AG09309 (cell line): ENCODE measurements around the gene CCSAP.

Experiments
- DNase-seq: peaks from one replicate; pipeline ENCODE4 v3.0.0-alpha.2; 2010; ENCODE audit warnings: low read depth
- H3K4me3 ChIP-seq: 2 replicates; pipeline ENCODE4 v1.5.1; 2011; ENCODE audit warnings: mild to moderate bottlenecking, low read depth, low read length, moderate library complexity; ENCODE audit not compliant: control insufficient read depth
- TF ChIP-seq, protein P1 (sequence below): IDR thresholded peaks from 2 replicates; pipeline ENCODE4 v1.5.1; 2011; ENCODE audit warnings: mild to moderate bottlenecking, low read depth, low read length, inconsistent platforms; ENCODE audit not compliant: insufficient read depth, control insufficient read depth; ENCODE audit errors: missing control alignments

CCSAP gene

DNA sequence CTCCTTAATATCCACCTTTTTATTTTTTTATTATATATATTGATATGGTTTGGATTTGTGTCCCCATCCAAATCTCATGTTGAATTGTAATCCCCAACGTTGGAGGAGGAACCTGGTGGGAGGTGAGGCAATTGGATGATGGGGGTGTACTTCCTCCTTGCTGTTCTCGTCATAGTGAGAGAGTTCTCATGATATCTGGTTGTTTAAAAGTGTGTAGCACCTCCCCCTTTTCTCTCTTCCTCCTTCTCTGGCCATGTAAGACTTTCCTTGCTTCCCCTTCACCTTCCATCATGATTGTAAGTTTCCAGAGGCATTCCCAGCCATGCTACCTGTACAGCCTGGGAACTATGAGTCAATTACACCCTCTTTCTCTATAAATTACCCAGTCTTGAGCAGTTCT, 22.7 kb upstream of the CCSAP start:
- DNase-seq = no peak
- TF ChIP-seq, protein P1, sequence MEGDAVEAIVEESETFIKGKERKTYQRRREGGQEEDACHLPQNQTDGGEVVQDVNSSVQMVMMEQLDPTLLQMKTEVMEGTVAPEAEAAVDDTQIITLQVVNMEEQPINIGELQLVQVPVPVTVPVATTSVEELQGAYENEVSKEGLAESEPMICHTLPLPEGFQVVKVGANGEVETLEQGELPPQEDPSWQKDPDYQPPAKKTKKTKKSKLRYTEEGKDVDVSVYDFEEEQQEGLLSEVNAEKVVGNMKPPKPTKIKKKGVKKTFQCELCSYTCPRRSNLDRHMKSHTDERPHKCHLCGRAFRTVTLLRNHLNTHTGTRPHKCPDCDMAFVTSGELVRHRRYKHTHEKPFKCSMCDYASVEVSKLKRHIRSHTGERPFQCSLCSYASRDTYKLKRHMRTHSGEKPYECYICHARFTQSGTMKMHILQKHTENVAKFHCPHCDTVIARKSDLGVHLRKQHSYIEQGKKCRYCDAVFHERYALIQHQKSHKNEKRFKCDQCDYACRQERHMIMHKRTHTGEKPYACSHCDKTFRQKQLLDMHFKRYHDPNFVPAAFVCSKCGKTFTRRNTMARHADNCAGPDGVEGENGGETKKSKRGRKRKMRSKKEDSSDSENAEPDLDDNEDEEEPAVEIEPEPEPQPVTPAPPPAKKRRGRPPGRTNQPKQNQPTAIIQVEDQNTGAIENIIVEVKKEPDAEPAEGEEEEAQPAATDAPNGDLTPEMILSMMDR = no peak
- H3K4me3 ChIP-seq = no peak overlapping the region

DNA sequence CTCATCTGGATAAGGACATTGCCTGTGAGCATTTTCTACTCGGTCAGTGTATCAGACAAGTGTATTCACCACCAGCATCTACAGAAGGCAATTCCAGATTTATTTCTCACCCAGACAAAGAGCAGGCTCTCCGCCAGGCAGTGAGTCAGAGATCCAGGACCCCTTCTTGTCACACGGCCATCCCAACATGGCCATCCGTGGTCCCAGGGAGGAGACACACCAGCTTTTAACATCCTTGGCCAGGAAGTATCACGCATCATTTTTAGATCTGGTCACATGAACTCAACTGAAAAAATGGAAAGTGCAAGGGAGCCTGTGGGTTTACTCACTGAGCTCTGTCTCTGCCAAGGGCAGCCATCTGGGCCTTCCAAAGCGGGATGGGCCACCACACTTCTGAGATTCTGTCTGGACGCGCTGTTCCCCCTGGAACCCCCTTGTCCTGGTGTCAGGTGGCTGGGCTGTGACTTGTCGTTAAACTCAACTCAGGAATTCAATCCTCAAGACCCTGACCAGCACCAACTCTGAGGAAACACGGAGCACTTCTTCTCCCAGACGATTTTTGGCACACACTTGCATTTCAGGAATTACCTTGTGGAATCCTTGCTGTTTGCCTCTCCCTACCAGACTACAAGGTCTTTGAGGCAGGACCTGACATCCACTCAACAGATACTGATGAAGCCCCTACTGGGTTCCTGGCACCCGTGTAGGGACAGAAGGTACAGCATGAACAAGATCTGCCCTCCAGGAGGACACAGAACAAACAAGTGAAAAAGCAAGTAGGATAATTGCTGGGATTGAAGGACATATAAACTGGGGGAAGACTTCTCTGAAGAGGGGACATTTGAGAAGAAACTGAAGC, 21.6 kb upstream of the CCSAP start:
- no peak overlapping the region for H3K4me3 ChIP-seq
- TF ChIP-seq, protein P1 = no peak
- no peak for DNase-seq

DNA sequence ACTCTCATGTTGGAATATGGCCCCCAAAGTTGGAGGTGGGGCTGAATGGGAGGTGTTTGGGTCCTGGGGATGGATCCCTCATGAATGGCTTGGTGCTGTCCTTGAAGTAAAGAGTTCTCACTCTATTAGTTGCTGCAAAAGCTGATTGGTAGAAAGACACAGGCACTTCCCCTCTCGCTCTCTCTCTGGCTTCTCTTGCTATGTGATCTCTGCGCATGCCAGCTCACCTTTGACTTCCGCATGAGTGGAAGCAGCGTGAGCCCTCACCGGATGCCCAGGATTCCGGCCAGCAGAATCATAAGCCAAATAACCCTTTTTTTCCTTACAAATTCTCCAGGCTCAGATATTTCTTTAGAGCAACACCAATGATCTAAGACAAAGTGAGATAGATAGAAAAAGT, 20.9 kb upstream of the CCSAP start:
- TF ChIP-seq, protein P1 = no peak
- no peak overlapping the region for H3K4me3 ChIP-seq
- DNase-seq = no peak

DNA sequence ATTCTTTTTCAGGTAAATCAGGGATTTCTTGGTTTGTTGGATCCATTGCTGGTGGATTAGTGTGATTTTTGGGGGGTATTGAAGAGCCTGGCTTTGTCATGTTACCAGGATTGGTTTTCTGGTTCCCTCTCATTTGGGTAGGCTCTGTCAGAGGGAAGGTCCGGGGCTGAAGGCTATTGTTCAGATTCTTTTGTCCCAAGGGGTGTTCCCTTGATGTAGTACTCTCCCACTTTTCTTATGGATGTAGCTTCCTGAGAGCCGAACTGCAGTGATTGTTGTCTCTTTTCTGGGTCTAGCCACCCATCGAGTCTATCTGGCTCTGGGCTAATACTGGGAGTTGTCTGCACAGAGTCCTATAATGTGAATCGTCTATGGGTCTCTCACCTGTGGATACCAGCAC, 17.6 kb upstream of the CCSAP start:
- no peak for DNase-seq
- H3K4me3 ChIP-seq = no peak overlapping the region

DNA sequence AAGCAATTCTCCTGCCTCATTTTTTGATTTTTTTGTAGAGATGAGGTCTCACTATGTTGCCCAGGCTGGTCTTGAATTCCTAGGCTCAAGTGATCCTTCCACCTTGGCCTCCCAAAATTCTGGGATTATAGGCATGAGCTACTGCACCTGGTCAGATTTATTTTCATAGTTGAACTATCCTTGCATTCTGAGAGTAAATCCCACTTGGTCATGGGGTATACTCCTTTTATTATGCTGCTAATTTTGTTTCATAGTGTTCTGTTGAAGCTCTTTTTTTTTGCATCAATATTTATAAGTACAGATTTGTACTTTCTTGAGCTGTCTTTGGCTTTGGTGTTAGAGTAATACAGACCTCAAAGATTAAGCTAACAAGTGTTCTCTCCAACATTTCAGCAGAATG, 12.8 kb upstream of the CCSAP start:
- TF ChIP-seq, protein P1 = no peak
- H3K4me3 ChIP-seq = no peak overlapping the region
- DNase-seq = no peak

More for the DNA sequence above, 17.6 kb upstream of the CCSAP start:
- TF ChIP-seq, protein P1 = no peak

DNA sequence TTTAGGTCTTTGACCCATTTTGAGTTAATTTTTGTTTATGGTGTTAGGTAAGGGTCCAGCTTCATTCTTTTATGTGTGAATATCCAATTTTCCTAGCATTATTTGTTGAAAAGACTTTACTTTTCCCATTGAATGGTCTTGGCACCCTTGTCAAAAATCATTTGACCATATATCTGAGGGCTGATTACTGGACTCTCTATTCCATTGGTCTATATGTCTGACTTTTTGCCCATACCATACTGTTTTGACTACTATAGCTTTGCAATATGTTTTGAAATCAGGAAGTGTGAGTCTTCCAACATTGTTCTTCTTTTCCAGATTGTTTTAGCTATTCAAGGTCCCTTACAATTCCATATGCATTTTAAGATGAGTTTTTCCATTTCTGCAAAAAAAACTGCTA, 11.4 kb upstream of the CCSAP start:
- TF ChIP-seq, protein P1 = no peak
- H3K4me3 ChIP-seq = no peak overlapping the region
- DNase-seq = no peak
